Measurements from ENCODE around the gene ZNF600.
"Not testable (repeated sequence)": the region's sequence is repeated elsewhere in the genome, so short reads cannot be mapped to it uniquely, and the experiment has no call there.

Gene ZNF600

DNA sequence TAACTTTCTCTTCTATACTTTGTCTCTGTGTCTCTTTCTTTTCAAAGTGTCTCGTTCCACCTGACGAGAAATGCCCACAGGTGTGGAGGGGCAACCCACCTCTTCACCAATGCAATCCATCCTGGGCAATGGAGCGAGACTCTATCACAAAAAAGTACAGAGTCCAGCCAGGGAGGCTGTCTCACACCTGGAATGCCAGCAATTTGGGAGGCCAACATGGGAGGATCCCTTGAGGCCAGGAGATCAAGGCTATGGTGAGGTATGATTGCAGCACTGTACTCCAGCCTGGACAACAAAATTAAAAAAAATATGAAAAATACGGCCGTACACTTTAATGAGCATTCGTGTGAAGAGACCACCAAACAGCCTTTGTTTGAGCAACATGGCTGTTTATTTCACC lies 2.8 kb upstream of the ZNF600 start:
- ChIA-PET CTCF (no interaction called here), POLR2A (ENCODE audit: low non-redundant PET) (no interaction called here)
- H3K27ac ChIP-seq = no peak overlapping the region
- no peak for DNase-seq (ENCODE audit: low spot score)
- TF ChIP-seq CTCF (conservative IDR thresholded peaks at IDR 0.05; ENCODE audit: low read depth) = no peak

- peak overlapping the region; percentile 65 for H3K27ac ChIP-seq
- DNase-seq (ENCODE audit: low spot score) = peak; percentile 8
- TF ChIP-seq CTCF (conservative IDR thresholded peaks at IDR 0.05; ENCODE audit: low read depth) = no peak
- ChIA-PET CTCF (no interaction called here), POLR2A (ENCODE audit: low non-redundant PET) (no interaction called here)
Measured at GRCh38 chr19:52786078-52786463, 520 bp downstream of the ZNF600 start.

GRCh38 chr19:52785506-52785905 lies 1.1 kb downstream of the ZNF600 start:
- no peak overlapping the region for H3K27ac ChIP-seq
- CTCF ChIA-PET = no interaction called here
- DNase-seq (ENCODE audit: low spot score) = no peak
- TF ChIP-seq CTCF (conservative IDR thresholded peaks at IDR 0.05; ENCODE audit: low read depth) = no peak
- POLR2A ChIA-PET (ENCODE audit: low non-redundant PET) = no interaction called here

DNA sequence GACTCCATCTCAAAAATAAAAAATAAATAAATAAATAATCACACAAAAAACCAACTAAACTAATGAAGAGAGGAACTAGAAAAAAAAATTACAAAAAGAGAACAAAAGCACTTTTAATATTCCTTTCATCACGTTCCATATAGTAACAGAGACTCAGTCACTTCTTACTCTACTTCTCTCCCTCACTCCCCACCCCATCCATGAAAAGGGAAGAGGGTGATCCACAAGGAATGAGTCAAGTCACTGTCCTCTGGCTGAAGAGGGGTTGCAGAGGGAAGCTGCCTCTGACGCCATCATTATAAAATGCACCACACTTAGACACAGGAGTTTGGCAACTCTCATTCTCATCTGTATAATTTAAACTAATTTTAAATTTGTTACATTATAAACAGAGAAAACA lies 3.7 kb downstream of the ZNF600 start:
- H3K27ac ChIP-seq; DNase-seq (ENCODE audit: low spot score); POLR2A ChIA-PET (ENCODE audit: low non-redundant PET); CTCF ChIA-PET: not testable (repeated sequence)

GRCh38 chr19:52778811-52779210 lies 7.8 kb downstream of the ZNF600 start:
- no peak overlapping the region for H3K27ac ChIP-seq
- ChIA-PET POLR2A (ENCODE audit: low non-redundant PET) (no interaction called here), CTCF (no interaction called here)
- DNase-seq (ENCODE audit: low spot score) = no peak
- TF ChIP-seq CTCF (conservative IDR thresholded peaks at IDR 0.05; ENCODE audit: low read depth) = no peak

DNA sequence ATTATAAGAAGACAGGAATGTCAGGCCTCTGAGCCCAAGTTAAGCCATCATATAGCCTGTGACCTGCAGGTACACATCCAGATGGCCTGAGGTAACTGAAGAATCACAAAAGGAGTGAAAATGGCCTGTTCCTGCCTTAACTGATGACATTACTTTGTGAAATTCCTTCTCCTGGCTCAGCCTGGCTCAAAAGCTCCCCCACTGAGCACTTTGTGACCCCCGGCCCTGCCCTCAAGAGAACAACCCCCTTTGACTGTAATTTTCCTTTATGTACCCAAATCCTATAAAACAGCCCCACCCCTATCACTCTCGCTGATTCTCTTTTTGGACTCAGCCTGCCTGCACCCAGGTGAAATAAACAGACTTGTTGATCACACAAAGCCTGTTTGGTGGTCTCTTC lies 30.1 kb downstream of the ZNF600 start:
- POLR2A ChIA-PET (ENCODE audit: low non-redundant PET) = not testable (repeated sequence)

GRCh38 chr19:52749780-52750179 lies 36.8 kb downstream of the ZNF600 start:
- no peak for TF ChIP-seq CTCF (conservative IDR thresholded peaks at IDR 0.05; ENCODE audit: low read depth)
- H3K27ac ChIP-seq = no peak overlapping the region
- no peak for DNase-seq (ENCODE audit: low spot score)
- ChIA-PET POLR2A (ENCODE audit: low non-redundant PET) (no interaction called here), CTCF (no interaction called here)

More for the DNA sequence above, 30.1 kb downstream of the ZNF600 start:
- CTCF ChIA-PET; H3K27ac ChIP-seq; DNase-seq (ENCODE audit: low spot score): not testable (repeated sequence)

- H3K27ac ChIP-seq = no peak overlapping the region
- ChIA-PET POLR2A (ENCODE audit: low non-redundant PET) (no interaction called here), CTCF (no interaction called here)
- peak; percentile 18 for DNase-seq (ENCODE audit: low spot score)
- TF ChIP-seq CTCF (conservative IDR thresholded peaks at IDR 0.05; ENCODE audit: low read depth) = no peak
Measured at GRCh38 chr19:52748336-52748950, 38.1 kb downstream of the ZNF600 start.

DNA sequence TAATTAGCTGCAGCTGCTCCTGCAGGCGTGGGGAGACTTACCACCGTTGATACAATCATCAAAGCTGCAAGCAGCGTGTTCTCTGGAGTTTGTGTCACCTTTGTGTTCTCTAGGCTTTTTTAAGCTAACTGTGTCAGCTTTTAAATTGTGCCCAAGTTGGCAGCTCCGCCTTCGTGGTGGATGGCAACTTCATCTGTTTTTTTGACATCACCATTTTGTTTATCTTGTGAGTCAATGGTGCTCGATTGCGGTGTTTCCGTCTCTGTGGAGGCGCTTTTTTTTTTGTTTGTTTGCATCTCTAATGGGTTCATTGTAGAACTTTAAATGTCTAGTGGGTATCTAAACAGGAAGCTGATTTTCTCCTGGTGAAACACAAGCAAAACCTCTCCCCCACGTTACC lies 40.7 kb downstream of the ZNF600 start:
- POLR2A ChIA-PET (ENCODE audit: low non-redundant PET); CTCF ChIA-PET; DNase-seq (ENCODE audit: low spot score); H3K27ac ChIP-seq: not testable (repeated sequence)

All from RWPE1 (cell line).